IPS-20b (cell line): ENCODE results near the gene LSM11.
A peak's percentile ranks its signal among the peaks of the same experiment; 100 is the strongest.
"Not testable (repeated sequence)": the region's sequence is repeated elsewhere in the genome, so short reads cannot be mapped to it uniquely, and the experiment has no call there.

Experiments used
- H3K27ac ChIP-seq: one replicate; pipeline ENCODE4 v1.5.1; 2013; ENCODE audit warnings: low read length
- H3K27me3 ChIP-seq: 2 replicates; pipeline ENCODE4 v1.6.1; 2013; ENCODE audit warnings: mild to moderate bottlenecking, low read length, inconsistent platforms; ENCODE audit not compliant: insufficient read depth
- H3K36me3 ChIP-seq: 2 replicates; pipeline ENCODE4 v1.6.1; 2013; ENCODE audit warnings: low read depth, mild to moderate bottlenecking, inconsistent platforms, low read length, moderate library complexity; ENCODE audit not compliant: insufficient read depth
- H3K4me1 ChIP-seq: 2 replicates; pipeline ENCODE4 v1.6.1; 2013; ENCODE audit warnings: mild to moderate bottlenecking, control low read depth, inconsistent platforms, low read length, moderate library complexity; ENCODE audit not compliant: insufficient read depth
- H3K4me3 ChIP-seq: 2 replicates; pipeline ENCODE4 v1.5.1; 2013; ENCODE audit warnings: mild to moderate bottlenecking, low read length, inconsistent platforms
- H3K9ac ChIP-seq: 2 replicates; pipeline ENCODE4 v1.6.1; 2013; ENCODE audit warnings: low read depth, mild to moderate bottlenecking, inconsistent platforms, low read length, moderate library complexity
- H3K9me3 ChIP-seq: 2 replicates; pipeline ENCODE4 v1.6.1; 2013; ENCODE audit warnings: mild to moderate bottlenecking, low read depth, low read length, inconsistent platforms; ENCODE audit not compliant: insufficient read depth

Gene LSM11

GRCh38 chr5:157743163-157744050 is at the start of gene LSM11:
LSM11 (plus strand) TSS chr5:157743712; CDS start chr5:157743751, 39 bp downstream.
- H3K9me3 ChIP-seq, result no peaks in the 10 kb centered on the region
- peak within 1 kb of the TSS; percentile 84 for H3K4me3 ChIP-seq
- peaks cover 2% of the 10 kb centered on the region for H3K4me1 ChIP-seq
- peaks cover 16% of the 10 kb centered on the region for H3K36me3 ChIP-seq
- H3K9ac ChIP-seq, result peak within 1 kb of the TSS; percentile 68; the same call in 1 of the 2 replicates
- H3K27me3 ChIP-seq, result peaks cover 25% of the 10 kb centered on the region
- no peak within 1 kb of the TSS for H3K27ac ChIP-seq

- not testable (repeated sequence) for H3K27ac ChIP-seq, H3K9ac ChIP-seq, H3K4me3 ChIP-seq, H3K36me3 ChIP-seq, H3K27me3 ChIP-seq, H3K4me1 ChIP-seq
- H3K9me3 ChIP-seq, result peaks cover 16% of the 10 kb centered on the region
Measured at GRCh38 chr5:157693816-157694215, 49.7 kb upstream of the LSM11 start.

- not testable (repeated sequence) for H3K4me1 ChIP-seq
Measured at GRCh38 chr5:157696154-157696553, 47.4 kb upstream of the LSM11 start.

GRCh38 chr5:157698674-157699073 is 44.8 kb upstream of the LSM11 start:
- not testable (repeated sequence) for H3K27ac ChIP-seq, H3K4me3 ChIP-seq, H3K27me3 ChIP-seq, H3K9ac ChIP-seq, H3K36me3 ChIP-seq, H3K4me1 ChIP-seq
- H3K9me3 ChIP-seq, result peaks cover 32% of the 10 kb centered on the region

More at GRCh38 chr5:157696154-157696553, 47.4 kb upstream of the LSM11 start:
- not testable (repeated sequence) for H3K27me3 ChIP-seq, H3K27ac ChIP-seq, H3K9ac ChIP-seq, H3K36me3 ChIP-seq, H3K4me3 ChIP-seq
- H3K9me3 ChIP-seq, result peaks cover 32% of the 10 kb centered on the region

GRCh38 chr5:157703736-157704135 is 39.8 kb upstream of the LSM11 start:
- no peaks in the 10 kb centered on the region for H3K36me3 ChIP-seq
- H3K27ac ChIP-seq, result no peak overlapping the region
- no peak overlapping the region for H3K4me3 ChIP-seq
- no peak overlapping the region for H3K9ac ChIP-seq
- no peaks in the 10 kb centered on the region for H3K4me1 ChIP-seq
- H3K27me3 ChIP-seq, result no peaks in the 10 kb centered on the region
- H3K9me3 ChIP-seq, result peaks cover 17% of the 10 kb centered on the region

- Histone ChIP-seq H3K9ac (no peak overlapping the region), H3K36me3 (no peaks in the 10 kb centered on the region), H3K4me1 (no peaks in the 10 kb centered on the region), H3K27me3 (no peaks in the 10 kb centered on the region), H3K9me3 (no peaks in the 10 kb centered on the region), H3K4me3 (no peak overlapping the region), H3K27ac (no peak overlapping the region)
Measured at GRCh38 chr5:157708866-157709265, 34.6 kb upstream of the LSM11 start.

GRCh38 chr5:157709346-157709745 is 34.2 kb upstream of the LSM11 start:
- H3K4me1 ChIP-seq, result no peaks in the 10 kb centered on the region
- no peak overlapping the region for H3K27ac ChIP-seq
- no peaks in the 10 kb centered on the region for H3K36me3 ChIP-seq
- no peaks in the 10 kb centered on the region for H3K27me3 ChIP-seq
- H3K4me3 ChIP-seq, result no peak overlapping the region
- no peak overlapping the region for H3K9ac ChIP-seq
- H3K9me3 ChIP-seq, result no peaks in the 10 kb centered on the region

GRCh38 chr5:157710431-157710830 is 33.1 kb upstream of the LSM11 start:
- H3K27ac ChIP-seq, result no peak overlapping the region
- H3K9ac ChIP-seq, result no peak overlapping the region
- no peak overlapping the region for H3K4me3 ChIP-seq
- H3K36me3 ChIP-seq, result no peaks in the 10 kb centered on the region
- H3K9me3 ChIP-seq, result no peaks in the 10 kb centered on the region
- H3K4me1 ChIP-seq, result no peaks in the 10 kb centered on the region
- no peaks in the 10 kb centered on the region for H3K27me3 ChIP-seq

- Histone ChIP-seq H3K27me3 (no peaks in the 10 kb centered on the region), H3K9ac (no peak overlapping the region), H3K36me3 (no peaks in the 10 kb centered on the region), H3K4me1 (no peaks in the 10 kb centered on the region), H3K27ac (no peak overlapping the region), H3K4me3 (no peak overlapping the region), H3K9me3 (no peaks in the 10 kb centered on the region)
Measured at GRCh38 chr5:157710882-157711281, 32.6 kb upstream of the LSM11 start.

- H3K4me3 ChIP-seq, result no peak overlapping the region
- H3K9me3 ChIP-seq, result no peaks in the 10 kb centered on the region
- no peaks in the 10 kb centered on the region for H3K4me1 ChIP-seq
- no peak overlapping the region for H3K9ac ChIP-seq
- H3K36me3 ChIP-seq, result no peaks in the 10 kb centered on the region
- no peak overlapping the region for H3K27ac ChIP-seq
- H3K27me3 ChIP-seq, result no peaks in the 10 kb centered on the region
Measured at GRCh38 chr5:157713830-157714595, 29.5 kb upstream of the LSM11 start.

- H3K4me1 ChIP-seq, result no peaks in the 10 kb centered on the region
- no peak overlapping the region for H3K27ac ChIP-seq
- no peak overlapping the region for H3K9ac ChIP-seq
Measured at GRCh38 chr5:157714596-157714864, 29.0 kb upstream of the LSM11 start.

GRCh38 chr5:157718519-157718918 is 25.0 kb upstream of the LSM11 start:
- no peak overlapping the region for H3K9ac ChIP-seq
- H3K27ac ChIP-seq, result no peak overlapping the region
- no peaks in the 10 kb centered on the region for H3K36me3 ChIP-seq
- no peaks in the 10 kb centered on the region for H3K4me1 ChIP-seq
- H3K9me3 ChIP-seq, result no peaks in the 10 kb centered on the region
- H3K4me3 ChIP-seq, result no peak overlapping the region
- no peaks in the 10 kb centered on the region for H3K27me3 ChIP-seq

More at GRCh38 chr5:157714596-157714864, 29.0 kb upstream of the LSM11 start:
- H3K36me3 ChIP-seq, result no peaks in the 10 kb centered on the region
- no peaks in the 10 kb centered on the region for H3K27me3 ChIP-seq
- no peak overlapping the region for H3K4me3 ChIP-seq
- no peaks in the 10 kb centered on the region for H3K9me3 ChIP-seq
